HEK293 (cell line): ENCODE results near the gene TNFAIP2.

Source experiments
- EGR2 ChIP-seq: fragments of 450-650 bp; formaldehyde crosslinking; IDR thresholded peaks from 2 replicates; pipeline ENCODE4 v1.5.1; 2016; ENCODE audit warnings: low read depth, missing biosample characterization, missing genetic modification characterization
- GLIS2 ChIP-seq: fragments of 450-650 bp; formaldehyde crosslinking; IDR thresholded peaks from 2 replicates; pipeline ENCODE4 v1.5.1; 2016; ENCODE audit warnings: missing biosample characterization, missing genetic modification characterization
- HOXC10 ChIP-seq: sonication (generic); formaldehyde crosslinking; IDR thresholded peaks from 2 replicates; pipeline ENCODE4 v1.8.1; 2023; ENCODE audit warnings: mild to moderate bottlenecking, missing genetic modification reagents
- KLF1 ChIP-seq: fragments of 450-650 bp; formaldehyde crosslinking; IDR thresholded peaks from 2 replicates; pipeline ENCODE4 v1.5.1; 2016; ENCODE audit warnings: missing biosample characterization, missing genetic modification characterization
- KLF9 ChIP-seq: fragments of 450-650 bp; formaldehyde crosslinking; IDR thresholded peaks from 2 replicates; pipeline ENCODE4 v1.5.1; 2016; ENCODE audit warnings: missing biosample characterization, missing genetic modification characterization, low read depth
- SETDB1 ChIP-seq: IDR thresholded peaks from one replicate; pipeline ENCODE4 v1.6.1; 2017; ENCODE audit warnings: mild to moderate bottlenecking, low read length, moderate library complexity, mixed read lengths; ENCODE audit not compliant: insufficient read length
- SP2 ChIP-seq: fragments of 450-650 bp; formaldehyde crosslinking; IDR thresholded peaks from 2 replicates; pipeline ENCODE4 v1.5.1; 2016; ENCODE audit warnings: missing biosample characterization, missing genetic modification characterization
- SP3 ChIP-seq: fragments of 450-650 bp; formaldehyde crosslinking; IDR thresholded peaks from 2 replicates; pipeline ENCODE4 v1.5.1; 2016; ENCODE audit warnings: missing biosample characterization, missing genetic modification characterization
- SP7 ChIP-seq: fragments of 450-650 bp; formaldehyde crosslinking; IDR thresholded peaks from 2 replicates; pipeline ENCODE4 v1.5.1; 2016; ENCODE audit warnings: missing biosample characterization, missing genetic modification characterization
- ZBTB20 ChIP-seq: fragments of 450-650 bp; formaldehyde crosslinking; IDR thresholded peaks from 2 replicates; pipeline ENCODE4 v1.5.1; 2016; ENCODE audit warnings: missing biosample characterization, missing genetic modification characterization
- ZBTB8A ChIP-seq: fragments of 450-650 bp; formaldehyde crosslinking; IDR thresholded peaks from 2 replicates; pipeline ENCODE4 v1.5.1; 2016; ENCODE audit warnings: missing biosample characterization, missing genetic modification characterization
- ZFHX2 ChIP-seq: fragments of 450-650 bp; formaldehyde crosslinking; conservative IDR thresholded peaks from 2 replicates; pipeline ENCODE4 v1.5.1; 2016; ENCODE audit warnings: missing biosample characterization, missing genetic modification characterization
- ZNF10 ChIP-seq: fragments of 450-650 bp; formaldehyde crosslinking; IDR thresholded peaks from 2 replicates; pipeline ENCODE4 v1.5.1; 2017; ENCODE audit warnings: missing biosample characterization, missing genetic modification characterization
- ZNF155 ChIP-seq: fragments of 450-650 bp; formaldehyde crosslinking; IDR thresholded peaks from 2 replicates; pipeline ENCODE4 v1.5.1; 2016; ENCODE audit warnings: missing biosample characterization, missing genetic modification characterization
- ZNF19 ChIP-seq: fragments of 450-650 bp; formaldehyde crosslinking; IDR thresholded peaks from 2 replicates; pipeline ENCODE4; 2016; ENCODE audit warnings: missing biosample characterization, missing genetic modification characterization, low read depth
- ZNF221 ChIP-seq: fragments of 450-650 bp; formaldehyde crosslinking; IDR thresholded peaks from 2 replicates; pipeline ENCODE4 v1.5.1; 2017; ENCODE audit warnings: missing biosample characterization, missing genetic modification characterization, borderline replicate concordance
- ZNF335 ChIP-seq: fragments of 450-650 bp; formaldehyde crosslinking; conservative IDR thresholded peaks from 2 replicates; pipeline ENCODE4 v1.5.1; 2016; ENCODE audit warnings: missing biosample characterization, missing genetic modification characterization
- ZNF521 ChIP-seq: fragments of 450-650 bp; formaldehyde crosslinking; IDR thresholded peaks from 2 replicates; pipeline ENCODE4 v1.5.1; 2017; ENCODE audit warnings: missing biosample characterization, mild to moderate bottlenecking, missing genetic modification characterization
- ZNF610 ChIP-seq: fragments of 450-650 bp; formaldehyde crosslinking; IDR thresholded peaks from 2 replicates; pipeline ENCODE4 v1.5.1; 2016; ENCODE audit warnings: missing biosample characterization, missing genetic modification characterization, borderline replicate concordance
- TF ChIP-seq, protein P1 (sequence below): fragments of 450-650 bp; formaldehyde crosslinking; IDR thresholded peaks from 2 replicates; pipeline ENCODE4 v1.5.1; 2017; ENCODE audit warnings: missing biosample characterization, missing genetic modification characterization
- TF ChIP-seq, protein P2 (sequence below): fragments of 450-650 bp; IDR thresholded peaks from 2 replicates; pipeline ENCODE4 v1.5.1; 2018; ENCODE audit warnings: missing biosample characterization, missing genetic modification characterization
- TF ChIP-seq, protein P3 (sequence below): fragments of 450-650 bp; formaldehyde crosslinking; IDR thresholded peaks from 2 replicates; pipeline ENCODE4 v1.5.1; 2016; ENCODE audit warnings: missing biosample characterization, missing genetic modification characterization
- TF ChIP-seq, protein P4 (sequence below): fragments of 450-650 bp; formaldehyde crosslinking; IDR thresholded peaks from 2 replicates; pipeline ENCODE4 v1.5.1; 2016; ENCODE audit warnings: missing biosample characterization, missing genetic modification characterization
- TF ChIP-seq, protein P5 (sequence below): fragments of 450-650 bp; formaldehyde crosslinking; conservative IDR thresholded peaks from 2 replicates; pipeline ENCODE4 v1.5.1; 2016; ENCODE audit warnings: low read depth, missing biosample characterization, missing genetic modification characterization
- TF ChIP-seq, protein P6 (sequence below): fragments of 450-650 bp; formaldehyde crosslinking; IDR thresholded peaks from 2 replicates; pipeline ENCODE4 v1.5.1; 2017; ENCODE audit warnings: missing biosample characterization, missing genetic modification characterization

Gene TNFAIP2

DNA sequence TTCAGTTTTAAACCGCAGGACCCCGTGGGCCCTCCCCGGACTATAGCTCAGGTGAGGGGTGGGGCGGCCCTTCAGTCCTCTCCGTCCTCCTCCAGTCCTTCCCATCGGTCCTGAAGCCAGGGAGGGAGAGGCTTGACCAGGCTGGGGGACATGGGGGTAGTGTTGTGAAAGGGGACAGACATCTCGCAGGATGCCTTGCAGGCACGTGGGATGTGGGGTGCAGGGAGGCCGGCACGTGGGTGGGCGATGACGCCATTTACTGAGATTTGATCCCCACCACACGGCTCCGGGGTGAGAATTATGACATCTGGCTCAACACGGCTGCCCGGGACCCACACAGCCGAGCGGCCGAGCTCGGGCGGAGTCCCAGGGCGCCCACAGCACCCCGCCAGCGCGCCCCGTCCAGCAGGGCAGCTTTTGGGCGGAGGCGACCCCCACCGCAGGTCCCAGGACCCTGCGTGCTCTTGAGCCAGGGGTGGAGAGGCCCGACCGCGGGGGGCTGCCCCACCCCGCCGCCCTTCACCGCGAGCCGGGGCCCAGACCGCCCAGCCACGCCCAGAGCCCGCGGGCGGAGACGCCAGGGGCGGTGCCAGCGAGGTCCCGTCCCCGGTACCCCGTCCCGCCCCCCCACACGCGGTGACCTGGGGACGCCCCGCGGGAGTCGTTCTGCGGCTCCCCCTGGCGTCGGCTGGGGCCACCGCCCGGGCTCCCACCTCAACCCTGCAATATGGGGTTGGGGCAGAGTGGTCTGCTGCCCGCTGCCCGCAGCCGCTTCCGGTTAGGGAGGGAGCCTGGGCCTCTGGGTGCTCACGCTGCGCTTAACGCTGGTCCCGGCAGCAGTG is 32.0 kb upstream of the TNFAIP2 start (continued):
- TF ChIP-seq GLIS2 (tag by site-specific recombination) (peak; percentile 50), KLF9 (tag by site-specific recombination) (no peak; the same call in 1 of the 2 replicates), ZNF521 (tag by site-specific recombination) (no peak), ZNF335 (peak; percentile 63), SP7 (tag by site-specific recombination) (no peak), SP2 (tag by site-specific recombination) (peak; percentile 52), ZNF221 (tag by site-specific recombination) (no peak), SP3 (tag by site-specific recombination) (peak; percentile 31), ZNF155 (tag by site-specific recombination) (no peak), ZBTB8A (tag by site-specific recombination) (peak; percentile 45; the same call in 1 of the 2 replicates), ZFHX2 (tag by site-specific recombination) (peak; percentile 93), ZBTB20 (tag by site-specific recombination) (peak; percentile 36; the same call in 1 of the 2 replicates), EGR2 (tag by site-specific recombination) (peak; percentile 63), SETDB1 (no peak), ZNF610 (tag by site-specific recombination) (no peak), ZNF10 (tag by site-specific recombination) (no peak; the same call in 1 of the 2 replicates), ZNF19 (tag by site-specific recombination) (no peak), HOXC10 (no peak), KLF1 (tag by site-specific recombination) (peak; percentile 87)
- TF ChIP-seq, protein P1, sequence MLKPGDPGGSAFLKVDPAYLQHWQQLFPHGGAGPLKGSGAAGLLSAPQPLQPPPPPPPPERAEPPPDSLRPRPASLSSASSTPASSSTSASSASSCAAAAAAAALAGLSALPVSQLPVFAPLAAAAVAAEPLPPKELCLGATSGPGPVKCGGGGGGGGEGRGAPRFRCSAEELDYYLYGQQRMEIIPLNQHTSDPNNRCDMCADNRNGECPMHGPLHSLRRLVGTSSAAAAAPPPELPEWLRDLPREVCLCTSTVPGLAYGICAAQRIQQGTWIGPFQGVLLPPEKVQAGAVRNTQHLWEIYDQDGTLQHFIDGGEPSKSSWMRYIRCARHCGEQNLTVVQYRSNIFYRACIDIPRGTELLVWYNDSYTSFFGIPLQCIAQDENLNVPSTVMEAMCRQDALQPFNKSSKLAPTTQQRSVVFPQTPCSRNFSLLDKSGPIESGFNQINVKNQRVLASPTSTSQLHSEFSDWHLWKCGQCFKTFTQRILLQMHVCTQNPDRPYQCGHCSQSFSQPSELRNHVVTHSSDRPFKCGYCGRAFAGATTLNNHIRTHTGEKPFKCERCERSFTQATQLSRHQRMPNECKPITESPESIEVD (tag by site-specific recombination), result no peak
- TF ChIP-seq, protein P2, sequence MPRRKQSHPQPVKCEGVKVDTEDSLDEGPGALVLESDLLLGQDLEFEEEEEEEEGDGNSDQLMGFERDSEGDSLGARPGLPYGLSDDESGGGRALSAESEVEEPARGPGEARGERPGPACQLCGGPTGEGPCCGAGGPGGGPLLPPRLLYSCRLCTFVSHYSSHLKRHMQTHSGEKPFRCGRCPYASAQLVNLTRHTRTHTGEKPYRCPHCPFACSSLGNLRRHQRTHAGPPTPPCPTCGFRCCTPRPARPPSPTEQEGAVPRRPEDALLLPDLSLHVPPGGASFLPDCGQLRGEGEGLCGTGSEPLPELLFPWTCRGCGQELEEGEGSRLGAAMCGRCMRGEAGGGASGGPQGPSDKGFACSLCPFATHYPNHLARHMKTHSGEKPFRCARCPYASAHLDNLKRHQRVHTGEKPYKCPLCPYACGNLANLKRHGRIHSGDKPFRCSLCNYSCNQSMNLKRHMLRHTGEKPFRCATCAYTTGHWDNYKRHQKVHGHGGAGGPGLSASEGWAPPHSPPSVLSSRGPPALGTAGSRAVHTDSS (tag by site-specific recombination), result no peak
- TF ChIP-seq, protein P3, sequence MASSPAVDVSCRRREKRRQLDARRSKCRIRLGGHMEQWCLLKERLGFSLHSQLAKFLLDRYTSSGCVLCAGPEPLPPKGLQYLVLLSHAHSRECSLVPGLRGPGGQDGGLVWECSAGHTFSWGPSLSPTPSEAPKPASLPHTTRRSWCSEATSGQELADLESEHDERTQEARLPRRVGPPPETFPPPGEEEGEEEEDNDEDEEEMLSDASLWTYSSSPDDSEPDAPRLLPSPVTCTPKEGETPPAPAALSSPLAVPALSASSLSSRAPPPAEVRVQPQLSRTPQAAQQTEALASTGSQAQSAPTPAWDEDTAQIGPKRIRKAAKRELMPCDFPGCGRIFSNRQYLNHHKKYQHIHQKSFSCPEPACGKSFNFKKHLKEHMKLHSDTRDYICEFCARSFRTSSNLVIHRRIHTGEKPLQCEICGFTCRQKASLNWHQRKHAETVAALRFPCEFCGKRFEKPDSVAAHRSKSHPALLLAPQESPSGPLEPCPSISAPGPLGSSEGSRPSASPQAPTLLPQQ (tag by site-specific recombination), result peak; percentile 73; the same call in 1 of the 2 replicates
- TF ChIP-seq, protein P4, sequence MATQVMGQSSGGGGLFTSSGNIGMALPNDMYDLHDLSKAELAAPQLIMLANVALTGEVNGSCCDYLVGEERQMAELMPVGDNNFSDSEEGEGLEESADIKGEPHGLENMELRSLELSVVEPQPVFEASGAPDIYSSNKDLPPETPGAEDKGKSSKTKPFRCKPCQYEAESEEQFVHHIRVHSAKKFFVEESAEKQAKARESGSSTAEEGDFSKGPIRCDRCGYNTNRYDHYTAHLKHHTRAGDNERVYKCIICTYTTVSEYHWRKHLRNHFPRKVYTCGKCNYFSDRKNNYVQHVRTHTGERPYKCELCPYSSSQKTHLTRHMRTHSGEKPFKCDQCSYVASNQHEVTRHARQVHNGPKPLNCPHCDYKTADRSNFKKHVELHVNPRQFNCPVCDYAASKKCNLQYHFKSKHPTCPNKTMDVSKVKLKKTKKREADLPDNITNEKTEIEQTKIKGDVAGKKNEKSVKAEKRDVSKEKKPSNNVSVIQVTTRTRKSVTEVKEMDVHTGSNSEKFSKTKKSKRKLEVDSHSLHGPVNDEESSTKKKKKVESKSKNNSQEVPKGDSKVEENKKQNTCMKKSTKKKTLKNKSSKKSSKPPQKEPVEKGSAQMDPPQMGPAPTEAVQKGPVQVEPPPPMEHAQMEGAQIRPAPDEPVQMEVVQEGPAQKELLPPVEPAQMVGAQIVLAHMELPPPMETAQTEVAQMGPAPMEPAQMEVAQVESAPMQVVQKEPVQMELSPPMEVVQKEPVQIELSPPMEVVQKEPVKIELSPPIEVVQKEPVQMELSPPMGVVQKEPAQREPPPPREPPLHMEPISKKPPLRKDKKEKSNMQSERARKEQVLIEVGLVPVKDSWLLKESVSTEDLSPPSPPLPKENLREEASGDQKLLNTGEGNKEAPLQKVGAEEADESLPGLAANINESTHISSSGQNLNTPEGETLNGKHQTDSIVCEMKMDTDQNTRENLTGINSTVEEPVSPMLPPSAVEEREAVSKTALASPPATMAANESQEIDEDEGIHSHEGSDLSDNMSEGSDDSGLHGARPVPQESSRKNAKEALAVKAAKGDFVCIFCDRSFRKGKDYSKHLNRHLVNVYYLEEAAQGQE (tag by site-specific recombination), result no peak
- TF ChIP-seq, protein P5, sequence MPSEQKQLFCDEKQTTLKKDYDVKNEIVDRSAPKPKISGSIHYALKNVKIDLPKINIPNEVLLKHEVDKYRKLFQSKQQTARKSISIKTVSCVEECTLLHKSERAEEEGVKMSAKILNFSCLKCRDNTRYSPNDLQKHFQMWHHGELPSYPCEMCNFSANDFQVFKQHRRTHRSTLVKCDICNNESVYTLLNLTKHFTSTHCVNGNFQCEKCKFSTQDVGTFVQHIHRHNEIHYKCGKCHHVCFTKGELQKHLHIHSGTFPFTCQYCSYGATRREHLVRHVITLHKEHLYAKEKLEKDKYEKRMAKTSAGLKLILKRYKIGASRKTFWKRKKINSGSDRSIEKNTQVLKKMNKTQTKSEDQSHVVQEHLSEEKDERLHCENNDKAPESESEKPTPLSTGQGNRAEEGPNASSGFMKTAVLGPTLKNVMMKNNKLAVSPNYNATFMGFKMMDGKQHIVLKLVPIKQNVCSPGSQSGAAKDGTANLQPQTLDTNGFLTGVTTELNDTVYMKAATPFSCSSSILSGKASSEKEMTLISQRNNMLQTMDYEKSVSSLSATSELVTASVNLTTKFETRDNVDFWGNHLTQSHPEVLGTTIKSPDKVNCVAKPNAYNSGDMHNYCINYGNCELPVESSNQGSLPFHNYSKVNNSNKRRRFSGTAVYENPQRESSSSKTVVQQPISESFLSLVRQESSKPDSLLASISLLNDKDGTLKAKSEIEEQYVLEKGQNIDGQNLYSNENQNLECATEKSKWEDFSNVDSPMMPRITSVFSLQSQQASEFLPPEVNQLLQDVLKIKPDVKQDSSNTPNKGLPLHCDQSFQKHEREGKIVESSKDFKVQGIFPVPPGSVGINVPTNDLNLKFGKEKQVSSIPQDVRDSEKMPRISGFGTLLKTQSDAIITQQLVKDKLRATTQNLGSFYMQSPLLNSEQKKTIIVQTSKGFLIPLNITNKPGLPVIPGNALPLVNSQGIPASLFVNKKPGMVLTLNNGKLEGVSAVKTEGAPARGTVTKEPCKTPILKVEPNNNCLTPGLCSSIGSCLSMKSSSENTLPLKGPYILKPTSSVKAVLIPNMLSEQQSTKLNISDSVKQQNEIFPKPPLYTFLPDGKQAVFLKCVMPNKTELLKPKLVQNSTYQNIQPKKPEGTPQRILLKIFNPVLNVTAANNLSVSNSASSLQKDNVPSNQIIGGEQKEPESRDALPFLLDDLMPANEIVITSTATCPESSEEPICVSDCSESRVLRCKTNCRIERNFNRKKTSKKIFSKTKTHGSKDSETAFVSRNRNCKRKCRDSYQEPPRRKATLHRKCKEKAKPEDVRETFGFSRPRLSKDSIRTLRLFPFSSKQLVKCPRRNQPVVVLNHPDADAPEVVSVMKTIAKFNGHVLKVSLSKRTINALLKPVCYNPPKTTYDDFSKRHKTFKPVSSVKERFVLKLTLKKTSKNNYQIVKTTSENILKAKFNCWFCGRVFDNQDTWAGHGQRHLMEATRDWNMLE, result no peak
- TF ChIP-seq, protein P6, sequence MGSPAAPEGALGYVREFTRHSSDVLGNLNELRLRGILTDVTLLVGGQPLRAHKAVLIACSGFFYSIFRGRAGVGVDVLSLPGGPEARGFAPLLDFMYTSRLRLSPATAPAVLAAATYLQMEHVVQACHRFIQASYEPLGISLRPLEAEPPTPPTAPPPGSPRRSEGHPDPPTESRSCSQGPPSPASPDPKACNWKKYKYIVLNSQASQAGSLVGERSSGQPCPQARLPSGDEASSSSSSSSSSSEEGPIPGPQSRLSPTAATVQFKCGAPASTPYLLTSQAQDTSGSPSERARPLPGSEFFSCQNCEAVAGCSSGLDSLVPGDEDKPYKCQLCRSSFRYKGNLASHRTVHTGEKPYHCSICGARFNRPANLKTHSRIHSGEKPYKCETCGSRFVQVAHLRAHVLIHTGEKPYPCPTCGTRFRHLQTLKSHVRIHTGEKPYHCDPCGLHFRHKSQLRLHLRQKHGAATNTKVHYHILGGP (tag by site-specific recombination), result no peak
